HG02981 (cell line): ENCODE results near the gene S1PR3.

Experiments used
- ATAC-seq: cut with Tn5 transposase; IDR thresholded peaks from one replicate; pipeline ENCODE4 v1.9.1; 2021; ENCODE audit warnings: mild to moderate bottlenecking, moderate library complexity; ENCODE audit not compliant: unreplicated experiment

Gene S1PR3

GRCh38 chr9:88968799-88969198 lies 22.5 kb upstream of the S1PR3 start:
- ATAC-seq = no peak

GRCh38 chr9:88969646-88970373 lies 21.5 kb upstream of the S1PR3 start:
- no peak for ATAC-seq

DNA sequence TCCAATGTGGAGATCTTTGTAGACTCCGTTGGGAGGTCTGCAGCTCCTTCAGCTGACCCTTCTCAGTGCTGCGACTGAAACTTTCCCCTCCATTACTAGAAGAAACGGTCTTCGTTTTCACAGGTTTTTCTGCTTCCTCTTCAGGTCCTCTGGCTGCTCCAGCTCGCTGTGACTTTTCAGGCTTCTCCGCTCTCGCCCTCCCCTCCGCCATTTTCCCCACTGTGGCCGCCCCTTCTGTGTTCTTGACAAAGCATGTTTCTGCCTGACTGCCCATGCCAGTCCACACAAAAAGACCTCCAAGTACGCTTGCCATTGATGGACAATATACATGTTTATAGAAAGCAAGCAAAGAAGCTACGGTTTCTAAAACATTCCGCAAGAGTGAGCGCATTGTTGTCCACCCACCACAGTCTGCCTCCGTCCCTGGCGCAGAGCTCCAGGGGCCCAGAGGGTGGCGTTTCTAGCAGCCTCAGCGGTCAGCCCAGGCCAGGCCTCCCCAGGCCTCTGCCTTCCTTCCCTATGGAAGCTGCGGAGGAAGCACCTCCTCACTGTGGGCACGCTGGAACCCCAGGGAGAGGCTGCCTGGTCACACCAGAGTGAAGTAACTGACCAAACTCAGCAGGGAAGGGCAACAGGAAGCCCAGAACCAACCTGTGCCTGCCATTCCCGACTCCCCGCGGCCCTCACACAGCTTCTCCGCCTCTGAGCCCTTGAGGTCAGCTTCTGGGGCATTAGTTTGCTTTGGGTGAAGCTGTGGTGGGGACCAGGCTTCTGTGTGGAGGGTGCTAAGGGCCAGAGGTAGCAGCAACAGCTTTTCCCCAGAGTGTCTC lies 19.9 kb upstream of the S1PR3 start:
- no peak for ATAC-seq

DNA sequence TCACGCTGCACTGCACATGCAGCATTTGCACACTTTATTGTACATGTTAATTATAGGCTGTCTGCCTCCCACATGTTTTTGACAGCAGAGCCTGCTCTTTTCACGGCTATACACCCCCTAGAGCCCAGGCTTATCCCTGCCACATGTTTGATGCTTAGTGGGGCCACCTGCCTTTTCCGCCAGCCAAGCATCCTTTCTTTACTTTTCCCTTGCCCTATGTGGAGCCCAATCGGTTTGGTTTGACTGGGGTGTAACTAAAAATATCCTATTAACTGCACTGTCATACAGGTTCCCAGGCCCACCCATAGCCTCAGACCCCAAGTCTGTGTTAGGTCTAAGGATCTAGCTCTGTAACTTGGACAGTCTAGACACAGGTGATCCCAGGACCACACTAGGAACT lies 18.9 kb upstream of the S1PR3 start:
- ATAC-seq = no peak

DNA sequence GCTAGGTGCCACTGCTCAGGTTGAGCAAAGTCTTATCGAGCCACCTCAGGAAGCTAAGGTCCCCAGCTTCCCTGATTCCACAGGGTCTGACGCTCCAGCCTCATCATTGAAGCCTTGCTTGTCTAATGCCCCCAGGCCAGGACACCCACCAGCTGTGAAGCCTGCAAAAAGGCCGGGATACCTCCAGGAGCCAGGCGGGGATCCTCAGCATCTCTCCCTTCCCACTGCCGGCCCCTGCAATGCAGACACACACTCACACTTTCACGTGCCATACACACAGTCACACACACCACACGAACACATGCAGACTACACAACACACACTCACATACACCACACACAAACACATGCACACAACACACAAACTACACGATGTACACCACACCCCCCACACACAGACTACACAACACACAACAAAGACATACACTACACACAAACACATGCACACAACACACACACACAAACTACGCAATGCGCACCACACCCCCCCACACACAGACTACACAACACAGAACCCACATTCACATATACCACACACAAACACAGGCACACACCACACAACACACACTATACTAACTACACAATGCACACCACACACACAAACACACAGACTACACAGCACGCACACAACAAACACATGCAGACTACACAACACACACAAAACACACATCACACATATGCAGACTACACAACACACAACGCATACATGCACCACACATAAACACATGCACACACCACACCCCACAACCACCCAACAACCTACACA lies 17.8 kb upstream of the S1PR3 start:
- no peak for ATAC-seq

DNA sequence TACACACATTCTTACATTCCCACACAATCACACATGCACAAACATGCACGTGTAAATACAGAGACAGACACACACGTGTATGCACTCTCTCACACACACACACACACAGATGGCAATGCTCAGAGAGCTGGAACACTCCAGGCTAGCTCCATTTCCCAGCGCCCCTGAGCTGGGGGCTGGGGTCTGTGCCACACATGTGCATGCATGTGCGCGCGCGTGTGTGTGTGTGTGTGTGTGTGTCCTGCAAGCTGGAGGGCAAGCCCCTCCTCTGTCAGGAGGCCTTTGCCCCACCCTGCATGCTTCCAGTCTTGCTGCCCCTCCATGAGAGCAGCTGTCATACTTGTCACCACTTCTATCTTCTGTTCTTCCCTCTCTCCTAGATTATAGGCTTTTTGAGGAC lies 16.6 kb upstream of the S1PR3 start:
- no peak for ATAC-seq

GRCh38 chr9:88975966-88976889 lies 15.0 kb upstream of the S1PR3 start:
- no peak for ATAC-seq

GRCh38 chr9:88976890-88977257 lies 14.4 kb upstream of the S1PR3 start:
- ATAC-seq = no peak

DNA sequence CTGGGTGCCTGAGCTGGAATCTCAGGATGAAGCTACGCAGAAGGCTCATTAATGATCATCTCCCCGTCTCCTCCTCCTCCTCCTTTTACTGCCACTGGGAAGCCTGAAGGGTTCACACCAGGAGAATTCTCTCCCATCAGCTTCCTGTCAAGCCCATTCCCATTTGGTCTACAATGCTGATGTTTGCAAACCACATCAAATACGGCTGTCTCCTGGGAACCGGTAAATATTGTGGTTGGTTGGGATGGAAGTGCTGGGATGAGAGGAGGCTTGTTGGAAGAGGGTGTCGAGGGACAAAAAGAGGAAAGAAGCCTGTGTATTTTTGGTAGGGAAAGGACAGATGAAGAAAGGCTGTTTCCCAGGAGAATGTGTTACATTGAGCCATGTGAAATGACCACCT lies 13.2 kb upstream of the S1PR3 start:
- ATAC-seq = no peak

GRCh38 chr9:88979021-88979420 lies 12.2 kb upstream of the S1PR3 start:
- ATAC-seq = no peak

GRCh38 chr9:88979791-88980190 lies 11.5 kb upstream of the S1PR3 start:
- no peak for ATAC-seq

DNA sequence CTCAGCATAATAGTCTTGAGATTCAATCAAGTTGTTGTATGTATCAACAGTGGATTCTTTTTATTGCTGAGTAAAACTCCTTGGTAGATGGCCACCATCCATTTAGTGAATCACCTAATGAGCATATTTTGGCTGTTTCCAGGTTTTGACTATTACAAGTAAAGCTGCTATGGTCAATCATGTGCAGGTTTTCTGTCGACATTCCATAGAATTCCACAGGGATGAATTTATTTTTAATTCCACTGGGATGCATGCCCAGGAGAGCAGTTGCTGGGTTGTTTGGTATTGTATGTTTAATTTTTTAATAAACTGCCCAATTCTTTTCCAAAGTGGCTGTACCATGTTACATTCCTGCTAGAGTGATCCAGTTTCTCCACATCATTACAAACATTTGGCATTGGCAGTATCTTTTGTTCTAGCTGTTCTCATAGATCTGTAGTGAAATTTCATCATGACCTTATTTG lies 10.5 kb upstream of the S1PR3 start:
- ATAC-seq = no peak

DNA sequence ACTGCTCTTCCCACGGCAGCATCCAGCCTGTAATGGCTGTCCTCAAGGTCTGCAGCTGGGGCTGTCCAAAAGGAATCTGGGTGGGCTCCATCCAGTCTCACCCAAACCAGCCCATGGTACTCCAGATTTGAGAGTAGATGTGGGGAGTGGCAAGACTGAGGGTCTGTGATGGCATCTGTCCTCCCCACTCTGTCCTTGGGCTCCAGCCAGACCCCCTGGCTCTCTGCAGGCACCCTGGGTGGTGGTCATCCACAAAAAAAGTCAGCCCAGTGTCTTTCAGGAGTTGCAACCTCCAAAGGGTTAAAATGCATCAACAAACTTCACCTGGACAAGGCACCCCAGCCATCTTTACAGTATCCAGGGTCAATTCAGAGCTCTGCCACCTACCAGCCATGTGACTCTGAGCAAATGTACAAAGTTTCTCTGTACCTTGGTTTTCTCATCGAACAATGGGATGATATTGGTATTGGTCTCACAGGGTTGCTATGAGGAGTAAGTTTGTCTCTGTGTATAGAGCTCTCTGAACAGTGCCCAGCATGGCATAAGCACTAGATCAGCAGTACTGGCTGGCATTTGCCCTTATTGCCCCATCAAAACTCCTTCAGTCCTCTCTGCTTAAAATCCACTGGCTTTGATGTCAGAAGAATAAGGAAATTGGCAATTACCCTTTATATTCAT lies 7.3 kb upstream of the S1PR3 start:
- no peak for ATAC-seq

DNA sequence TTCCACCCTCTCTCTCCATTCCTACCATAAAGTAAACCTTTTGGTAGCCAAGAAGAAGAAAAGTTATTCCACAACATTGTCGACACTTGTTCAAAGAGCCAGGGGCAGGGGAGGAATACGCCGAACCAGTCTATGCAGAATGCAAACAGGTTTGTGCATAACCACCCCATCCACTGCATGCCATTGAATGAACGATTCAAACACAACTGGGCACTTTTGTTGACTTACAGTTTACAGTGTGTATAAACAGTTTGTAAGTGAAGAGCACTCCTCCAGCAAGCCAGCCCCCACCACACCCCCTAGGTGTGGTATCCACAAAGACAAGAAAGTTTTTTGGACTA lies 6.8 kb upstream of the S1PR3 start:
- no peak for ATAC-seq

- ATAC-seq = no peak
Measured at GRCh38 chr9:88985616-88986015, 5.7 kb upstream of the S1PR3 start.

DNA sequence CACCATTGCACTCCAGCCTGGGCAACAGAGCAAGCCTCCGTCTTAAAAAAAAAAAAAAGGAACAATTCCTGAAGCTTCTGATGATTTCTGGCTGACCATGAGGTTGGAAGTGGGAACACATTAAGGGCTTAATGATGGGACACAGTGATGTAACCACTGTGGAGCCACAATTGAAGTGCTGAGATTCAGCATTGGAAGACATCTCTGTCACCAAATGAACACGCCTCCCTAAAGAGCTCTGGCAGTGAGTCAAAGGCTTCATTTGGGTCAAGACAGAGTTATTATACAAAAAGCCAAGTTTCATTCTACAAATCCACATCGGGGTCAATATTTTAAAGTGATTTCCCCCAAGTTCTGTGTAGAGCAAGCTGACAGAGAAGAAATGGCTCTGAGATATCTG lies 4.5 kb upstream of the S1PR3 start:
- no peak for ATAC-seq

DNA sequence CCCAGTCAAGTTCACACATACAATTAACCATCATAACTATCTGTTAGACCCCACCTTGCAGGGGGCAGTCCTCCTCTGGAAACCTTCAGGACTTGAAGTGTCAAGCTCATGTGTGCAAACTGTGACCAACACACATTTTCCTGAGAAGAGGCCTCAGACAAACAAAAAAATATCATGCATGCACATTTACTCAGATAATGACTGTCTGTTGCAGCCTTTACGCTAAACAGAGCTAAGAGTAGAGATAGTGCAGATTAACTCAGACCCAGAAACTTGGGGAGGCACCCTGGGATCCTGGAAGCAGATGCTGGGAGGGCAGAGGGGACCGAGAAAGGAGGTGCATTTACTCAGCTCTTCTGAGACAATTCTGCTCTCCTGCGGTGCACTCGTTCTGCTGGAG lies 3.6 kb upstream of the S1PR3 start:
- ATAC-seq = no peak

DNA sequence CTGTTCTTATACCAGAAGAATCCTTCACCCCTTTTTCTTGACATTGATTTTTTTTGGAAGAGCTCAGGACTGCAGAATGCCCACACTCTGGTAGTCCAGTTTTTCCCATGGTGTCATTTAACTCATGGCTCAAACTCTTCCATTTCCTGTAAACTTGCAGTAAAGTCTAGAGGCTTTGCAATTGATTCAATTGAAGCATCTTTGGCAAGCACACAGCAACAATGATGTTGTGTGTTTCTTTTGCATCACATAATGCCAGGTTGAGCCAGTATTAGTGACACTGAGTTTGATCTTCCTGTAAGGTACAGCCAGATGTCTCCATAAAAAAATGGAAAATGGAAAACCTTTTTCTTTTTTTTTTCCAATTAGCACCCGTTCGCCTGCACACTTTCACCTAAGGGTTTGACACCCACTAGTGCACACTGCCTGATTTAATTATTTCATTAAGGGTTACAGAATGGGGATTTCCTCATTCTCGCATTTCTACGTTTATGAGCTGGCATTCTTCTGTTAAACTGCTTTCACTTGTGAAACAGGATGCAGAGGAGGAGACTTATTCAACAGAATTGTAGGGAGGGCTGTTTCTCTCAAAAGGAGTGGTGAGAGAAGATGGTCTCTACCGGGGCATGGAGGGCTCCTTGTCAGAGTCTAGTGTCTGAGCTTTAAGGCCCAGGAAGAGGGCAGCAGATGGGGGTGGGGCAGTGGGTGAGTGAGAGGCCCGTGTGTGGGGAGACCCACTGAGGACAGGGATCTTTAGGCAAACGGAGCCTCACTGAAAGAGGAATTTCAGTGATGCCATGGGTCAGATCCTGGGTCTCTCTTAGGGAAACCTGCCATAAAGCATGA lies 2.2 kb upstream of the S1PR3 start:
- peak; percentile 55 for ATAC-seq

- ATAC-seq = no peak
Measured at GRCh38 chr9:88990041-88990728, 1.1 kb upstream of the S1PR3 start.
